NCI-H82 treated with DMSO at 0.1 percent for 48 hours (cell line): ENCODE measurements around the gene FBXO4.
"Not testable (repeated sequence)": the region's sequence is repeated elsewhere in the genome, so short reads cannot be mapped to it uniquely, and the experiment has no call there.

Source experiments
- DNase-seq: peaks from one replicate; lab custom pipeline; 2025; ENCODE audit not compliant: unreplicated experiment; lab: John Stamatoyannopoulos, UW

Gene FBXO4

DNA sequence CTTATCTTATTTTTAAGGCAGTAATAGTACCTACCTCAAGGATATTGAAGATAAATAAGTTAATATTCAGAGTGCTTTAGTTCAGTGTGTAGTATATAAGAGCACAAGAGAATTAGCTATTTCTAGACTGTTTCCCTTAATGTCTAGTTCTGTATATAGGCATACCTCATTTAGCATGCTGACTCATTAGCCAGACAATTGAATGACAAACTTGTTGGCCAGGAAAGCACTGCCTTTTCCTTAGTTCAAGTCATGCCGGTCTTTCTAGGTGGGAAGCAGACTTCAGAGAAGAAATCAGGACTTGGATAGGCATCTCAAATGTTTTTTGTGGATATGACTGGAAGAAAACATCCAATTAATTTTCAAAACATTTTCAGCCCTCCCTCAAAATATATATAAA is 3.2 kb upstream of the FBXO4 start:
- DNase-seq, result no peak

DNA sequence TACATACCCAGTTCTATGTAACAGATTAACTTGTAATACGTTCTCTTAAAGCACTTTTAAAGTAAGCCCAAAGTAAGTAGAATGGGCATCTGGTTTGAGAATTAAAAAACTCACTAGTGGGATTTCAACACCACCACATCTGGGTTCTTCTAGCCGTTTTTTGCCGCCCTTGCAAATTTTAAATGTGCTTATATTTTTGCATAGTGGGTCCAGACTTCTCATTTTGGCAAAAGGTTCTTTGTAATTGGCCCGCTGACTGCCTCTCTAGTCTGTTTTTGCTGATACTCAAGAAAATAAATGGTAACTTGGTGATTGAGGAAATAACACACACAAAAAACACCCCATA is 582 bp upstream of the FBXO4 start:
- DNase-seq, result no peak

DNA sequence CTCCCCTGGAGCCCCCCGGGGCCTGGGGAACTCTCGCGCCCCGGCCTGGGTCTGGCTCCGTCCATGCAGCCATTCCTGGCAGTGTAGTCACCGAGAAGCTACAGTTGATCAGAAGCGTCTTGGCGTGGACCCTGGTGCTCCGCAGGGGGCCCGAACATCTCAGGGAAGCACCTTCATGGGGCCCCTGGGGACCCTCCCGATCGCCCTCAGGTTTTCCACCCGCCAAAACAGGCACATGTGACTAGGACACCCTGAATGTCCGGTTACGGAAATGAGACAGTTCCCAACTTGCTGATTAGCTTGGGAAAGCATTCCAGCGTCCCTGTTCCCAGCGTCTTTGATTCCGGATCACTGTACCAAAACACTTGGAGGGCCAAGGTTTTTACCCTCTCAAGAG is 472 bp downstream of the FBXO4 start:
- no peak for DNase-seq

DNA sequence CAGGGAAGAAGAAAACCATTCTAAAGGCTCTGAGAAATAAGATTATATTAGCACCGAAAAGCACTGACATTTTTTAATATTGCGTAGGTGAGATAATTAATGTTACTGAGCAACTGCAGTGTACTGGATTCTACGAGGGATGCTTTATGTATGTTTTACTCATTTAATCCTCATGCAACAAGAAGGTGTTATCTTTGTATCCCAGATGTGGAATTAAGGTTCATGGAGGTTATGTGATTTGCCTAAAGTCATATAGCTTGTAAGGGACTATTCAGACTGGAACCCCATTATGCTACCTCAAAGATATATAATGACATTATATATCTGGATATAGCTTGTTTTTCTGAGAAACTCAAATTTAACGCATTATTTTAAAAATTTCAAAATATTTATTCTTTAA is 2.5 kb downstream of the FBXO4 start:
- no peak for DNase-seq

DNA sequence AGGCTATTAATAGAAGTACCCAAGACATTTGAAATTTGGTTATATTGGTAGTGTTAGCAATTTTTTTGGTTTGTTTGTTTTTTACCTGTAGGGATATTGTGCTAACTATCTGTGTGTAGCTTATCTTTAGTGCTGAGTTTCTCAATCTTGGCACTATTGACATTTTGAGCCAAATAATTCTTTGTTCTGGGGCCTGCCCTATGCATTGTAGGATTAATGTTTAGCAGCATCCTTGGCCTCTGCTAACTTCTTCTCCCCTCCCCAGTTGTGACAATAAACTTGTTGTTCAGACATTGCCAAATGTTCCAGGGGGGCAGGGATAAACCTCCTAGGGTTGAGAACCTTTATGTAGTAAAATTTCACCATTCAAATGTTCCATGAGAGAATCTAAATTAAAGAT is 4.0 kb downstream of the FBXO4 start:
- no peak for DNase-seq

DNA sequence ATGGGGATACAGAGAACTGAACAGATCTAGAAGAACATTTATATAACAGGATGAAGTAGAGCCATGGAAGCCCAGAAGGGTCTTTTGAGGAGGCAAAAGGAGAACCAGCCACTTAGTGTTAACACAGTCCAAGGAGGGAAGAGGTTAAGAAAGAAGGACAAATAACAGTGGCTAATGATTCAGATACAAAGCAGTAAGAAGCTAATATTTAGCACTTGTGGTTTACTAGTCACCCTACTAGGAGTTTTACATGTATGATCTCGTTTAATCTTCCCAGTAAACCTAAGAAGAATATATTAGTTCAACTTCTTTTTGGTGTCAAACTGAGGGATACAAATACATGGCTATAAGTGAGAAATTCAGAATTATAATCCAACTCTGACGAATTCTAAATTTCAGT is 7.7 kb downstream of the FBXO4 start:
- DNase-seq, result no peak

DNA sequence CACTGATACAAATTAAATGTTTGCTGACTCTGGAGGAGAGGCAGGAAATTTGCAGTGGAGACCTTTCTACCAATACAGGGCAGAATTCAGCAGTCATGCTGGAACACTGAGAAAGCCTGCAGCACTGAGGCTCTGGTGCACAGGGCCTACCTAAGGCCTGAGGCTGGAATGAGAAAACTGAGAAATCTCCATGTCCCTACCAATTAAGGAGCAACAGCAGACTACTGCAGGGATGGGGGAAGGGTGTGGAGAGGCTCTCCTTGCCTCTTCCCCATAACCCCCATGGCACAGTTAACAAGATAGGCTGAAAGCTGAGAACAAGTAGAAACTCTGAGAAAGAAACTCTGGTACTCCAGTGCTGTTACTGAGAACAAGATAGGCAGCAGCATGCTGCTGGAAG is 10.5 kb downstream of the FBXO4 start:
- DNase-seq, result no peak

DNA sequence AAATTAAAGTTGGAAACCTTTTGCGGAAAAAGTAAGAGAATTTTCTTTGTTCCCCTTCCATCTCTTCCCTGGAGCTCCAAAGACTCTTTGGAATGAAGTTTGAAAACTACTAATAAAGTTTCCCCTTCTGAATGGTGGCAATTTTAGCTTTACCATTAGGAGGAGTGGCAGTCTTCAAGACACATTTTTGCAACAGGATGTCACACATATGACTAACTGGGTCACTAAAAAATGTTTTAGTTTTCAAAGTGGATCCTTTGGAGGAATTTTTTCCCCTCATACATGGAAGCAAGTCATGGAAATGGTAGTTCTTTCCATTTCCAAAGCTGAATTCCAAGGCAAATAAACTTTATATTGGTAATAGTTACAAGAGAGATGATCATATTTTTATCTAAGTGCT is 15.6 kb downstream of the FBXO4 start:
- DNase-seq, result no peak

DNA sequence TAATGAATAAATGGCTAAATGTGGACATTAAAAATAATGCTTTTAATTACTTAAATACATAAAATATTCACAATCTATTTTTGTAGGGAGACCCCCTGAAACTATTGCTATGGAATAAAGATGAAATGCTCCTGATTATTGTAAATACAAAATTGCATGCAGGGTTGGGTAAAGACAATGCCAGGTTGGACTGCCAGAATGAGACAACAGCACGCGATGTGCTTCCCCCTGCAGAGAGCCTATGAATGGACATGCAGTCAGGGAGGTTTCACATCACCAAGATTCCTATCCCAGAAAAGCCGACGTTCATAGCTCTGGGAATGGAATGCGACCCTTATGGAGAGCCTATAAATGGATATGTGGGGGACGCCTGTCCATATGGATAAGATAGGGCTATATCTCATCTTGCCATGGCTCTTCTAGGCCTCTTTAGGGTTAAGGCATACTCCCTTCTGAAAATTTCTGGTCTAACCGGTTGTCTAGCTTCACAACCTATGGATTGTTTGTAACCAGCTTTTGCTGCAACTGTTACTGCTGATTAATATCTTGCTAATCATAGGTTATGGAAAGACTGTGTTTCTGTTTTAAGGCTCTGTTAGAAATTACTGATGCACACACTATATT is 20.4 kb downstream of the FBXO4 start:
- not testable (repeated sequence) for DNase-seq

DNA sequence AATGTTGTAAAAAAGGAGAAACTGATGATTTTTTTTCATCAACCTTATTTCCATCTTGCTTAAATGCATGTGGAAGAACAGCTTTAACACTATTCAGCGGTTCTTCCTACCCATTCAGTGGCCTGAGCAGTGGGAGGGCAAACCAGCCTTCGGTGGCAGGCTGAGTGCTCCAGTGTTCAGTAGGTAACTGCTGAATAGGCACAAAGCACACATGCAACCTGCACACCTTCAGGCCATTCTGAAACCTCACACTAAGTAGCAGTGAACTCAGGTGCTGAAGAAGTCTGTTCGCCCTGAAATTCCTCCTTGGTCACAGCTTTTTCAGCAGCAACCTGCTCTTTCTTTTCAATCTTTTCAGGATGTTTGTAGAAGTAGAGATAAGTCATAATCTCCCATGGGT is 26.1 kb downstream of the FBXO4 start:
- no peak for DNase-seq

DNA sequence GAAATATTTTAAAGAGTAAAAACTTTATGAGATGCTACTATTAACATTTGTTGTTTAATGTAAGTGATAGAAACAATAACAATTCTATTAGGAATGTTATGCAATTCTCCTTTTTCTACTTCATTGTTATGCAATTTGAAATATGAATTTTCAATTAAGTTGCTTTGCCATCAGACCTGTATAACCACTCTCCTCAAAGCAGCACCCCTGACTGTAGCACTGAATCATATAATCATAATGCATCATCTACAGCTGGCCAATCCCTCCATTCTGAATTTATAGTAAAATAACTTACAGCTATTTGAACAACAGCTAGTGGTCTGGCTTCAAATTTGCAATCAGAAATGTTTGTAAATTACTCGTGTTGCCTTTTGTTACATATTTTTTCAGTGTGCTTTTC is 29.2 kb downstream of the FBXO4 start:
- no peak for DNase-seq

DNA sequence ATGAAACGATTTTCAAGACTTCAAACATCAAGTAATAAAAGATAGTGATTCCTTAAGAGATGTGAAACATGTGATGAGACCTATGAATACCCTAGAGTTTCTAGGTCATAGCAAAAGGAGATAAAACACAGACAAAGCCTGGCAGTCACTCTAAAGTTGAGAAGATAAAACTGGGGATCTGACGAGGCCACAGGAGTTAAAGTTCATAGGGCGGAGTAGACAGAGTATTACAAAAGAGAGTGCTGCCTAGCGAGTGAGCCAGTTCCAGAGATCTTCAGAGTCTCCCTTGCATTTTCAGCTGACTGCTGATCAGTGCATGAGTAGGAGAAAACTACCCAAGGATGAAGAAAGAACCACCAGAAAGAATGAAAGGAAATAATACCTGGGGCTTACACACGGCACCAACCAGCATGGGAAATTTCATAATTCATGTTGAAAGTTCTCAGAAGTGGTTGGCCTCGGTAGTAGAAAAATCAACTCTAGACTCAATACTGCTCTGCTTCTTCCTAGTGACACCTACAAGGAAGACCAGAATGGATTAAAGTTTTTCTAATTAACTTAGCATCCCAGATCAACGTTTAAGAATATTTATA is 30.4 kb downstream of the FBXO4 start:
- DNase-seq, result no peak

DNA sequence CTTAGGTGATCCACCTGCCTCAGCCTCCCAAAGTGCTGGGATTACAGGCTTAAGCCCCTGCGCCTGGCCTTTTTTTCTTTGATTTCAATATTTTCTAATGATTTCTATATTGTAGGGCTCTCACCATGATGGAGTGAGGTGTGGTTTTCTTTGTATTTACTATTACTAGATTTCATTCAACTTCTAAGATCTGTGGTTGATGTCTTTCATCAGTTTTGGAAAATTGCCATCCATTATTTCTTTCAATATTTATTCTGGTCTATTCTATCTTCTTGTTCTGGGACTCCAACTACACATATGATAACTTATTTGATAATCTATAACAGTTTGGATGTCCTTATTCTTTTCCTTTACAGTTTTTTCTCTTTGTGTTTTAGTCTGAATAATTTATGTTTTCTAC is 31.9 kb downstream of the FBXO4 start:
- no peak for DNase-seq

DNA sequence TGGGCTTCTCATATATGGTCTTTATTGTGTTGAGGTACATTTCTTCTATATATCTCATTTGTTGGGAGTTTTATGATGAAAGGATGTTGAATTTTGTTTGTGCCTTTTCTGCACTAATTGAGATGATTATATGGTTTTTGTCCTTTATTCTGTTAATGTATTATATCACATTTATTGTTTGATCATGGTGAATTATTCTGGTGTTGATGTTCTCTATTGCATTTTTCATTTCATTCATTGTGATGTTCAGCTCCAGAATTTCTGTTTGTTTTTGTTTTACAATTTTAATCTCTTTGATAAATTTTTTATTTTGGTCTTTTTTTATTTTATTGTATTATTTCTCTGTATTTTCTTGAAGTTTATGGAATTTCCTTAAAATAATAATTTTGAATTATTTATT is 35.4 kb downstream of the FBXO4 start:
- DNase-seq, result no peak

DNA sequence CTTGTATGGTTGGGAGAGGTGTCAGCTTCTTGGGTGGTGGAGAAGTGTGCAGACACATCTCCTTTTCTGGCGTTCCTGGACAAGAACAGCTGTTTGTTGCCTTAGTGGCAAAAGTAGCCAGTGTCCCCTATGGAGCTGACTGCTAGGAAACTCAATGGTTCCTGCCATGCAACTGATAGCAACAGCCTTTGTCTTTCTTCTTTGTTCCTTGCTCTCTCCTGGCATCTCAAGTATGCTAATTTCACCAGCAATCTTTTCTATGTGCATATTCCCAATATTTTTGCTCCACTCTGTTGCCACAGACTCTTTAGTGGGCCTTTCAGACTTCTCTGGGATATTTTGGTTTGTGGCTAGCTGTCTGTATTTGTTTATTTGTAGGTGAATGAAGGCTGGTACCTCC is 36.7 kb downstream of the FBXO4 start:
- no peak for DNase-seq

DNA sequence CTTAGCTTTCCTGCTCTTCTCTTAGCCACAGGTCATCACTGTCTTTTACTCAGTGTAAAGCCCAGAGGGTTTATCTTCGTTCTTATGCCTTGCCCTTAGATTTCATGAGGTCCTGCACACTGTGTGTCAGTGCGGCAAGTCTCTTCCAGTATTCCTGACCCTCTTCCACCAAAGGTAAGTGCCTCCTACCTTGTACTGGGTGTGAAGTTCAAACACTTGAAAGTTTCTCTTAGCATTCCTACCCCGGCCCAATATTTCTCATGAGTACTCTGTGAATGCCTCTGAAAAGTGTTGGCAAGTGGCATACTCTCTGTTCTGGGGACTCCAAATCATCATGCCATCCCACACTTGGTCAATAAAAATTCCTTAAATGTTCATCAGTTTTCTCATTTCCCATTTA is 37.4 kb downstream of the FBXO4 start:
- DNase-seq, result no peak

DNA sequence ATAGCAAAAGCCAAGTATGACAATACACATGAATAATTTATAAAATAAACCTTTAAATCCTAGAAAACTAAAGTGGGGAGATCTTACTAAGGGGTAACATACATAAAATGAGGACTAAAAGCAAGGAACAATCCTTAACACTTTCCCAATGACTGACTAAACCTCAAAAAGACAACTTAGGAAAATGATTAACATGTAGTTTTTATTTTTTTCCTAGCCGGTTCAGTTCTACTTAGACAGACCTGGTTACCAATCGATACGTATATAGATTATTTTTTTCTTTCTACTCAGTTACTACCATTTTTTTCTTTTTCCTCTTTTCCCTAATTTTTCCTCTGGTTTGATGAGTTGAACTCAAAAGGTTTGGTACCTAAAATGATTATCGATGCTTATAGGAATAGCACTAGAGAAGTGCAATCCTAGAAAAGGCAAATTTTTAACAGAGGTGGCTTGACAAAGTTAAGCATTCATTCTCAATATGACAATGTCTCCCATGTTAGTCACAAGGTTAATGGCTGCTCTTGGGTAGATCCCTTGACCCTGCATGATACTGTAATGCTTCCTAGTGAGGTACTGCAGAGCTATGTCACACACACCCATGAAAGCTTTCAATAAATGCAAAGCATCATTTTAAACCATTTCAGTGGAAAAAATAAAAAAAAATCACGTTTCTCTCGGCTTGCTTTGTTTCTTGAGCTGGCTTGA is 41.5 kb downstream of the FBXO4 start:
- no peak for DNase-seq

DNA sequence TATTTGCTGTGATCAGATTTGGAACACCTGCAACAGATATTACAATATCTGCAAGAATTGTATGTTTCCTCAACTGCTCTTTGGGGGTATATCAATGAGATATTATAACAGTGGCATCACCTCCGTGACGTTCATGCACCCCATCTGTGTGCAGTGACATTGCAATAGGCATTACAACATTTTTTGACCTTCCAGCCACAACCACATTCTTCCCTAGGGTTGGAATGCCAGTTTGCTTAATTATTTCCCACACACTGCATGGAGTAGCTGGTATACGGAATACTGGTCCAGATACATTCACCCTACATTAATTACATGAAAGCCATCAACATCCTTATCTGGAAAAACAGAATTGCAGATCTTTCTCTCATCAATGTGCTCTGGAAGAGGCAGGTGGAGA is 42.3 kb downstream of the FBXO4 start:
- DNase-seq, result no peak

DNA sequence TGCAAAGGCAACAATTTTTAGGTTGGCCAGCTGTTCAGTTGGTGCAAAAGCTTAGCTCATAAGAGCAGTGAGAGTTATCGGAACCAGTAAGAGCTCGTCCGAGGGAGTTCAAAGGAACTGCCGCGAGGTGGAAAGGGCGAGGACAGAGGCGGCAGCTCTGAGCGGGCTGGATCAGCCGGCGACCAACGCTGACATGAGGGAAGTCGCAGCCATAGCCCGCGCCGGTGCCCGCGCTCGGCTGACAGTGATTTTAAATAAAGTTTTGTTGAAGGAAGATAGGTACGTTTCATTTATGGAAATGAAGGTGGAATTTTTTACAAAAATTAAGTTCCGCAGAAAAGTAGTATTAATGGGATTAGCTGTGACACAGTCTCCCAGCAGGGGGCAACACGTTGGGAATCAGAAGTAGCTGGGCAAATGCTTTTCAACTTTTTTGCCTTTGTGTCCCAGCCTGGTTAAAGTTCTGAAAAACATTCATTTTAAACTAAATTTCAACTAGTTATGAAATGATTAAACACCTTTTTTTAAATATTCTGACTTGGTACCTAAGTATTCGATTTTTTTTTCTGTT is 43.2 kb downstream of the FBXO4 start:
- no peak for DNase-seq

DNA sequence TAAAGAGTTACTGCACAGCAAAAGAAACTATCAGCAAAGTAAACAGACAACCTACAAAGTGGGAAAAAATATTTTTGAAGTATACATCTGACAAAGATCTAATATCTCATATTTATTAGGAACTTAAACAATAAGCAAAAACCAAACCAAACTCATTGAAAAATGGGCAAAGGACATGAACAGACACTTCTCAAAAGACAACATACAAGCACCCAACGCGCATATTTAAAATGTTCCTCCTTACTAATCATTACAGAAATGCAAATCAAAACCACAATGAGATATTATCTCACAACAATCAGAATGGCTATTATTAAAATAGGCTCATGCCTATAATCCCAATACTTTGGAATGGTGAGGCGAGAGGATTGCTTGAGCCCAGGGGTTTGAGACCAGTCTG is 48.0 kb downstream of the FBXO4 start:
- DNase-seq, result no peak

DNA sequence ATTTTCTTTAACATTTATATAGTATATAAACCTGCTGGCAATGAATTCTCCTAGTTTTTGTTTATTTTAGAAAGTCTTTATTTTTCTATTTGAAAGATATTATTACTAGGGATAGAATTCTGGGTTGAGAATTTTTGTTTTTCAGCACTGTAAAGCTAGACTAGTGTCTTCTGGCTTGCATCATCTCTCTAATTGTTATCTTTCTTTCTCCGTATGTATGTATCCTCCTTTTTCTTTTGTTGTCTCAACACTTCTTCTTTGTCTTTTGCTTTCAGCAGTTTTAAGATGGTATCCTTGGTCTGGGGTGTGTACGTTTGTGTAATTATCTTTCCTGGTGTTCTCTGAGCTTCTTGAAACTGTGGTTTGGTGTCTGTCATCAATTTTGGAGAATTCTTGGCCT is 48.8 kb downstream of the FBXO4 start:
- DNase-seq, result no peak

DNA sequence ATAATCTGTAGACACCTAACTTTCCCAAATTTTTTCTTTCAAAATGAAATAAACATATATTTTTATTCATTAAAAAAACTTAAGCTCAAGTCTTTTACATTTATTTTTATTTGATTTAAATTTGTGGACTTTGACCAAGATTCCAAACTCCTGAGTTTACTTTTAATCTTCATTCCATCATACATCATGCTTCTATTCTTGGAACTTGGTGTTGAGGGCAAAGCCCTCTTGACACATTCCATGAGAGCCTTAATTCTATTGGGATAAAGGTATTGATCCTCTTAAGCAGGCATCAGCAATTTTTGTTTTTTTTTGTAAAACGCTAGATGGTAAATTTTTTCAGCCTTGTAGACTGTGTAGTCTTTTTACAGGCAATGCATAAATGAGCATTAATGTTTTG is 53.6 kb downstream of the FBXO4 start:
- DNase-seq, result no peak

DNA sequence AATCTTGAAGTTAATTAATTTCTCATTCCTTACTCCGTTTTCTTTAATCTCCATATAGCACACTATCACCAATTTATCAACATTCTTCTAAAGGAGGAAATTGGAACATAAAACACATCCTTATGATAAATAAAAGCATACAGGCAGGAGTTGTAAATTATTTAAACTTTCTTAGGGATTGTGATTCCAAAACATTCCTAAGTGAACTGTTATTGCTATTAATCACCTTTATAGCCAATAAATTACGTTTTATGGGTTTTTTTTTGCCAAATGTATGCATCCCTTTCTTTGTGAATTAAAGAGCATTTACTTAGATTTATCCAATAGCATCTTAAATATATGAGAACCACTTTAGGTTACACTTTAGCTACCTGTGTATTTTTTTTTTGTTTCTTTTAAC is 55.3 kb downstream of the FBXO4 start:
- DNase-seq, result no peak
